NCI-H2227 treated with DMSO at 0.1 percent for 48 hours (cell line): ENCODE data around the gene PIP5KL1.

ENCODE experiments used
- DNase-seq: peaks from one replicate; lab custom pipeline; 2025; lab: John Stamatoyannopoulos, UW

PIP5KL1 gene, protein sequence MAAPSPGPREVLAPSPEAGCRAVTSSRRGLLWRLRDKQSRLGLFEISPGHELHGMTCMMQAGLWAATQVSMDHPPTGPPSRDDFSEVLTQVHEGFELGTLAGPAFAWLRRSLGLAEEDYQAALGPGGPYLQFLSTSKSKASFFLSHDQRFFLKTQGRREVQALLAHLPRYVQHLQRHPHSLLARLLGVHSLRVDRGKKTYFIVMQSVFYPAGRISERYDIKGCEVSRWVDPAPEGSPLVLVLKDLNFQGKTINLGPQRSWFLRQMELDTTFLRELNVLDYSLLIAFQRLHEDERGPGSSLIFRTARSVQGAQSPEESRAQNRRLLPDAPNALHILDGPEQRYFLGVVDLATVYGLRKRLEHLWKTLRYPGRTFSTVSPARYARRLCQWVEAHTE

DNA sequence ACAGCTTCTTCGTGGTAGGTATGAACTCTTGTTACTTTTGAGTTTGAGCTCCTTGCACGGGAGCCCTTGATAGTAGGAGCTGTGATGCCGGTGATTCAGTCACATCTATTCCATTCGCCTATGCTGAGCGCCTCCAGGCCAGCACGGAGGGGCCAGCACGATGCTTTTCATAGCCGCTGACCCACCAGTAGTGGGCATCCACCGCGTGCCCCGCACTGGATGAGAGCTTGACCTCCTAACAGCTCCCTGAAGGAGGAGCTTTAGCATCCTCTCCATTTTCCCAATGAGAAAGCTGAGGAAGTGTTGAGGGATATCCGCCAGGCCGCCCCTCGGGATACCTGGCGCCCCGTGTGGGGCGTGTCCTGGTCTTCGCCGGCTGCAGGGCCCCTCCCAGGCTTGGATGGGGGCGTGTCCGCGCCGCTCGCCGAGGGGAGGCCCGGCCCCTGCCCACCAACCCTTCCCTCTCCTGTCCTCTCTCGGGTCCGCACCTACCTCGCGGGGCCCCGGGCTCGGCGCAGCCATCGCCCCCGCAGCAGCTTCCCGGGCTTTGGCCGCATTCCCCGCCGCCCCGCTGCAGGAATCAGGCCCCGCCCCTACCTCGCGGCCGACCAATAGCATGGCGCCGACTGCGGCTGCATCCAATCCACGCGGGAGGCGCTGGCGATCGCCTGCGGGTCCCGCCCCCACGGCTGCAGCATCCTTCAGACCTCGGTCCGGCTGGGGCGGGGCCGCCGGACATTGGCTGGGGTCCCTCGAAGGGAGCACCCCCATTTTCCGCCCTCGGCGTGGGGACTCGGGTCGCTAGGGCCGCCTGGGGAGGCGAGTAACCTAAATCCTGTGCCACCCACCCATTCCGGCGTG, at the start of gene PIP5KL1:
Gene PIP5KL1, minus strand, starts transcription at position 547 of the 861 bp plus-strand sequence. Its CDS starts 25 bp downstream, at position 522.
- DNase-seq: peak; percentile 65

DNA sequence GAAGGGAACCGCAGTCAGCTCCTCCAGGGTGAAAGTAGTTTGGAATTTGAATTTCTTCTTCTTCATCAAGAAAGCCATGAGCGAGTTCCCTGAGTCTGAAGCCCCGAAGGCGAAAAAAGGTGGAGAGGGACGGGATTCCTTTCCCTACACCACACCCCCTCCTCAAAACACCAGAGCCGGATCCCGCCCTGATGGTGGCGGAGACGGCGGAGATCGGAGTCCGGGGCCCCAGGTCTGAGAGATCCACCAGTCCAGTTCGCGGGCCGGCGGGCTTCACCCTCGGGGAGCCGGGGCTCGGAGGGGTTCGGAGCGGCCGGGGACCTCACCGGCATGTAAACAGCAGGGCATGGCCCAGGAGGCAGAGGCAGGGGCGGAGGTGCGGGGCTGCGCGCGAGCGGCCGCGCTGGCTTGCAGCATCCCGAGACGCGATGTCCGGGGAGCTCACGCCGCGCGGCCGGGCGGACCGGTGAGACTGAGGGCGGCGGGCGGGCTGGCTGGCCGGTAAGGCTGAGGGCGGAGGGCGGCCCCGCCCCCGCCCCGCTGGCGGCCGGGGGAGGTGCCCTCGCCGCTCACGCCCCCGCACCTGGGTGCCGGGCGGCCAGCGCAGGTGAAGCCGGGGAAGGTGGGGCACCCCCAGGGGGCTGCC, 49.6 kb upstream of the PIP5KL1 start:
- no peak for DNase-seq

DNA sequence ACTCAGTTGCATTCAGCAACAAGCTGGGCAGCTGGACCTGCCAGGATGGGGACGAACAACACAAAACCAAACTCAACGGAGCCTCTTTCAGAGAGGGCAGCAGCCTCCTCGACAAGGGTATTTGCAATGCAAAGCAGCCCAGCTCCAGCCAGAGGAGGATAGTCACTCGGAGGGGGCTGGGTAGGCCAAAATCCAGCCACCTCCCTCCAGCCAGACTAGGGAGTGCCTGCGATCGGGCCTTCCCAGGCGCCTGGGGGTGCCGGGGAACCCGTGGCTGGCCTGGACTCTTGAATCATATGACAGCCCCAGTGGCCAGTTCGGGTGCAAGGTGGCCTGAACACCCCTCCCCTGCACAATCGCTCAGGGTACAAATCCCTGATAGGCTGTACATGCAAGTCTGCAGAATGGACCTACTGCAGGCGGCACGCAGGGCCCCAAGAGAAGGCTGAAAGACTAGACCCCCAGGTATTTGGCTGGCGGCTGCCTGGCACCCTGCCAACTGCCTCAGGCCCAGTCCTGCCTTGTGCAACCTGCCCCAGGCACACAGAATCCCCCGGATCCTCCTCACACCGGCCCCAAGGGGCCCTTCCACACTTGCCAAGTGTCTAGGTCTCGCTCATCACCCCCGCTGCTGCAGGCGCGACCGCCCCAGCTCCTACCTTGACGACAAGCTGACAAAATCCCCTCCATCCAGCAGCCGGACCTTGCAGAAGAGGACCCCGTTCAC, 48.9 kb upstream of the PIP5KL1 start:
- DNase-seq: peak; percentile 17

DNA sequence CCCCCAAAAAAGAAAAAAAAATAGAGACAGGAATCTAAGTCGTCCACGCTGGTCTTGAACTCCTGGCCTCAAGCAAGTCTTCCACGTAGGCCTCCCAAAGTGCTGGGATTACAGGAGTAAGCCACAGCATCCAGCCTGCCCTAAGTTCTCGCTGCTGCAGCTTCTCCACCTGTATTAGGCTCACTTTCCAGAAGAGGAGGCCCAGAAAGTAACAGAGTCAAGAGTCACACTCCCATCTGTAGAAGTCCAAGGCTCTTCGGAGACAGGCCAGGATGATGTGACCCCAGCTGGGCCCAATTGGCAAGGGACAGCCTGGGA, 48.4 kb upstream of the PIP5KL1 start:
- no peak for DNase-seq

DNA sequence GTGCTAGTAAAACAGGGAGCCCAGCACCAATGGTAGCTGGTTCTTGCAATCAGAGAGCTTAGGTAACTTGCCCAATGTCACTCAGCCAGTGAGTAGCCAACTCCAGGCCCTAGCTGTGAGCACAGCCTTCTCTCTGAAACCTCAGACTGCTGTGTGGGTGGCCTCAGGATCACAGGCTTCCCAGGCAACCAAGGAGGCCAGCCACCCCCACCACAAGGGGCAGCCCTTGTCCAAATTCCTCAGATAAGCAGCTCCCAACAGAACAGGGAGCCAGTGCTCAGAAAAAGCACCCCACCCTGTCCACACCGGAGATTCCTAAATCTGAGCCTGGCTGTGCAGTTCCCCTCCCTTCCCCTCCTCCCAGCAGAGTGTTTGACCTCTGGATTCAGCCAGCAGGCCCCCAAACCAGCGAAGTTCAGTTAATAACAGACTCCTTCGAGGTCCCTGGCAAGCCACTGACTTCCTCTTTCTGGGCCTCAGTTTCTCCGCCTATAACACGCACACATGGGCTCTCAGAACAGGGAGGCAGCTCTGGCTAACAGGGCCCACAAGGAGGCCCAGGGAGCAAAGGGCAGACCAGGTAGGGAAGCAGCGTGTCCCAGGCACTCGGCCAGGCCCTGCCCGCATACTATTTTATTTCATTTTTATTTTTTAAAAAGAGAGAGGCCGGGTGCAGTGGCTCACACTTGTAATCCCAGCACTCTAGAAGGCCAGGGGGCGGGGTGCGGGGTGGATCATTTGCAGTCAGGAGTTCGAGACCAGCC, 47.5 kb upstream of the PIP5KL1 start:
- no peak for DNase-seq

DNA sequence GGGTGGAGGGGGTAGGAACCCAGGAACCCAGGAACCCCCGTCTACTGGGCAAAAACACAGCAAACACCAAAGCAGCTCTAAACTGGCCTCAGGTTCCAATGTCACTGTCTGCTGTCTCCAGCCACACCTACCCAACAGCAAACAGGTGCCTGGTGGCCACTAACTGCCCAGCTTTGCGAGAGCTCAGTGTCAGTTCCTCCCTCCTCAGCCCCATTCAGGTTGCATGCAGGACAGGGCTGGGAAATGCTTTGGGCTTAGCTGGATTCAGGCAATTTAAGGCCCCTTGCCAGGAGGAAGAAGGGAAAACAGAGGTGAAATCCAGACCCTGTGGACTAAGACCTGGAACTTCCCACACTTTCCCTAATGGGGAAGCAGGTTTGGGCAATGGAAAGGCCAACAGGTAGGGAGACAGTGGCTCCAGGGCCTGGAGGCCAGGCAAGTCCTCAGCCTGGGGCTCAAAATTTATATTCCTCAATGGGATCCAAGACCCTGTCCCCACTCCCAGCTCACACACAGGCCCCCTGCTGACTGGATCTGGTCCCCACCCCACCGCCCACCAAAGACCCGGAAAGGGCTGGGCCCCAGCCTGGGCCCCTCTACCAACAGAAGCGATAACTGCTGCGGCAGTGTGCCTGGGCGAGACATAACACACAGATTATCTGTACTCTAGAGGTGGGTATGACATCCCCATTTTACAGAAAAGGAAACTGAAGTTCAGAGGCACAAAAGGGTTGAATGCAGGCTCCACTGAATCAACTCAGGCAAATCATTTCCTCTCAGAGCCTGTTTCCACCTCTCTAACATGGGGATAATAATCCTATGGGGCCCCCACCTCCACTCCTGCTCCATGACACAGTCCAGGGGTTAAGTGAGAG, 46.7 kb upstream of the PIP5KL1 start:
- DNase-seq: no peak

DNA sequence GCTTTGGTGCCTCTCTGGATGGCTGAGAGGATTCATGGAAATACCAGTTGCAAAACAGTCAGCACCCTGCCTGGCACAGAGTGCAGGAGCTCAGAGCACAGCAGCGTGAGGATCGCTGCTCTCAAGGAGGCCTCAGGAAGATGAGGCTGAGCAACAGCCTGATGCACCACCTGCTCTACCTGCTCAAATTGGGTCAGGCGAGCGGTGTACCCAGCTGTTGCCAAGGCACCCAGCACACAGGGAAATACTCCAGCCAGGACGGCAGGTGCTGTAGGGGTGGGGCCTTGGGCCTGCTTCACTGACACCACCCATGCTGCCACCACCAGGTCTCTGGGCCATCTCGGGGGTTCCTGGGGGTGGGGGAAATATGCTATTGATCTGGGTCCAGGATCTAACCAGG, 45.9 kb upstream of the PIP5KL1 start:
- DNase-seq: no peak

DNA sequence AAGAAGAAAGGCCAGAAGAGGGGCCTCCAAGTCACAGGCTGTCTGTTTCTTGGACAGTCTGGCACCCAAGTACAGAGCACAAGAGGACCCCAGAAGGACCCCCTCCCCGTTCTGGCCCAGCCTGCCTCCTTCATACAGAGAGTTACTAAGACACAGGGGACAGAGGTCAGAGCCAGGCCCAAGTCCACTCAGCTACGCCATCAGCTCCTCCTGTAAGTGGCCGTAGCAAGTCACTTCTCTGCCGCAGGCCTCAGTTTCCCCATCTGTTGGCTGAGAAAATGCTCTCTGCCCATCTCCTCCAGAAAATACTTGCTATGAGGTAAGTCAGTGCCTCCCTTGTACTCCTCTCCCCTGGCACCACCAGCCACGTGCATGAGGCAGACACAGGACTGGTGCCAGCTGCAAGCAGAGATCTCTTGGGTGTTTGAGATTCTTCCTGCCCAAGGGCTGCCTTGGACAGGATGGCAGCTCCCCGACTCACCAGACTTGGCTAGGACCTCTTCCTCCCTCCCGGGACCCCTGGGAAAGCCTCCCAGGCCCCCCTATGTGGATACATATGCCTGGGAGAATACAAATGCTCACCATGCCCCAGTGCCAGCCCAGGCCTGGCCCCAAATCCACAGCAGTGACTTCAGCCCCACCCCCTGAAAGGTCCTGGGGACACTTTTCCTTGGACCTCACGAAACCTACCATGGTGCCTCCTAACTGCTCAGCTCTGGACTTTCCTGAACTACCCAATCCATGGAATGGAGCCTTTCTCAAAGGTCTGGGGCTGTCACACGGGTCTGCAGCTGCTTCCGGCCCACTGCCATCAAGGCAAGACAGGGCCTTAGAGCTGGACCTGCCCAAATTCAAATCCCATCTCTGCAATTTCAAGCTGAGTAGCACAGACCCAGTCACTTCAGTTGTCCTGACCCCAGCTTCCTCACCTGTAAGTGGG, 45.1 kb upstream of the PIP5KL1 start:
- no peak for DNase-seq

DNA sequence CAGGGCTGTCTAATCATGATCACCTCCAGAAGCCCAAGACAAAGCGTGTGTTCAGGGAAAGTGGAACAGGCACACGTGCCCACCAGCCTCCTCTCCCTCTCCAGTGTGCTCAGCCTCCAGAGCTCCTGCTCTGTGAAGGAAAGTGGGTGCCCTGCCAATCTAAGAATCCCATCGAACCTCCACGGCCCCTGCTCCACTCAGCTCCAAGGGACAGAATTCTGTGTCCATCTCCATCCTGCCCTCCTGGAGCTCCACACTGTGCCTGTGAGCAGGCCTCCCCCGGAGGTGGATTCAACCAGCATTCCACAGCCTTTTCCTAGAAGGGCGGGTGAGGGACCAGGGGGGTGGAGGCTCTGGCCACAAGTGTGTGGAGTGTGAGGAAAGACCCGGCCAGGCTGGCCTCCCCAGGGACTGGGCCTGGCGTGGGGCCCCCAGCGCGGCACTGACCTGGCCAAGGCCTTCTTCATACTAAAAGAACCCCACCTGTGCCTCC, 44.2 kb upstream of the PIP5KL1 start:
- no peak for DNase-seq

DNA sequence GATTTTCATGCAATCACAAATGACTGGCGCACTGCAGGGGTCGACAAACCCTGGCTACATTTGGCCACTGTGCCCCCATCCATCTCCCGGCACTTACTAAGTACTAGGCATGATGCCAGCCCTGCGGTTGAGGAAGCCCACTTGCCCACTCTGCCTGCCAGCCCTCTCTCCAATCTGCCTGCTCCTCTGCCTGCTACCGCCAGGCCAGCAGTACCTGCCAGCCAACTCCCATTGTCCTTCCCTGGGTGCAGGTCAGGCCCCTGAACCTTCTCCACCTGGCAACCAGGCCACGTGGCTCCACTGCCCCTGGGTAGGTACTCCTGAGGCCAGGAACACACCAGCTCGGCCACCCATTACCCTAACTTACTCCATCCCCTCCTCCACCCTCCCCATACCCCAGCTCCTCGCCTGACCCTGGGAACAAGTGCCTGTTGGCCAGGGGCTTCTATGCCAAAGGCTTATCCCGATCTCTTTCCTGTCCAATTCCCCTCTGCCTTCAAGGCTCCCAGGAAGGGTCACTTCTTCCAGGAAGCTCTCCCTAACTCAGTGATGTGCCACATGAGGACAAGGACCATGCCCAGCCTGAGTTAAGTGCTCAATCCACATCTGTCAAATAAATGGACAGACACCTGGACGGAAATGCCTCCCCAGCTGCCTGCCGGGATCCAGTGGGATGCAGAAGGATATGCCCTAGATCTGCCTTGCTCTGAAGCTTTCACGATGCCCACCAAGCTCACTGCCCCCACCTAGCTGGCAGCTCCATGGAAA, 43.6 kb upstream of the PIP5KL1 start:
- no peak for DNase-seq

DNA sequence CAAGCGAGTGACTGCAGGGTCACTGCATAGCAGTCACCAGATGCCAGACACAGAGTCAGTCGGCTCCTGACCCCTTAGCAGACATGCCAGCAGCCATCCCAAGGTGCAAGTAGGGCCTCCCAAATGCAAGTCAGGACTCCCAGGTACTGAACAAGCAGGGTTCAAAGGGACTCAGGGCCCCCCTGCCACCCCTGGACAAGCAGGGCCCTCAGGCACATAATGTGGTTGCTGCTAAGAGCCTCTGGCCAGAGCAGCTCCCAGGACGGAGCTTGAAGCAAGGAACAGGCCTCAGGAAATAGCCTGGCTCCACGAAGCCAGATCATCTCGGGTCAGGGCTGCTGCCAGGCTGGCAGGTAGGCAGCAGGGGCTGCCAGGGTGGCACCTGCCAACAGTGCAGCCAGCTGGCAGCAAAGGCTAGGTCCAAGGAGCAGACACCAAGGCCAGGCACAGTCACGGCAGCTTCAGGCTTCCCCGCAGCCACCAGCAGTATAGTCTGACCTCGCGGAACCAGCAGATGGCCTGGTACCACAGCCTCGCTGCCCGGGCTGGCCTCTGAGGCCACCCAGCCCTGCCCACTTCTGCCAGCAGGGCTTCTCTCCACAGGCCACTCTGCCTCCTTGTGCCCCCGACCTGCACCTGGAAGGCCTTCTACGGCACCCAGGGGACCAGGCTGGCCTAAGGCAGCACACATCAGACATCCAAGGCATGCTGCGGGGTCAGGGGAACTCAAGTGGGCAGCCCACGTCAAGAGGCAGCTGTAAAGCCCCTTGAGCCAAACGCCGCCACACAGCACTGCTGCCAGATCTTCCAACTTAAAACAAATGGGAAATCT, 42.8 kb upstream of the PIP5KL1 start:
- DNase-seq: no peak

DNA sequence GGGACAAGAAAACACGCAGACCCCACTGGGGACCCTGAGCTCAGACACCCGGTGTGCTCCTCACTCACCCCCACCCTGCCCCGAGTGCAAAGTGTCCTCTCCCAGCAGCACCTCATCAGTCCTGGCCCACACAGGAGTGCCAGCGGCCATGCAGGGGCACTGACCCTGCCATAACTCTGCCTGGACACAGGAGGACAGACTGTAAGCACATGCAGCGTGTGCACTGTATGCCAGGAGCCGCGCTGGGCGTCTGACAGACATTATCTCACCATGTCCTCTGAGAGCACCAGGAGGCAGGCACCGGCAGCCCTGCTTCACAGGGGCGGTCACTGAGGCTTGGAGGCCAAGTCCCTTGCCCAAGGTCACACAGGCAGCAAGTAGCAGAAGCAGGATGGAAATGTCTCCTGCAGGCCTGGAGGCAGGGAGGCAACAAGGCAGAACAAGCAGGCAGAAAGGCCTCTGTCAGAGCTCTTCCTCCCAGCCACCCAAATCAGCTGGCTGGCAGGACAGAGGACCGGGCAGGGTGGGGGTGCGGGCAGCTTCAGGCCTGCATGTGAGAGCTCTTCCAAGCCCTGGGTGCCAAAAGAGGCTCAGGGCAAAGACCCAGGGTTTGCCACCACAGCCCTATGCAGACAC, 41.8 kb upstream of the PIP5KL1 start:
- no peak for DNase-seq

DNA sequence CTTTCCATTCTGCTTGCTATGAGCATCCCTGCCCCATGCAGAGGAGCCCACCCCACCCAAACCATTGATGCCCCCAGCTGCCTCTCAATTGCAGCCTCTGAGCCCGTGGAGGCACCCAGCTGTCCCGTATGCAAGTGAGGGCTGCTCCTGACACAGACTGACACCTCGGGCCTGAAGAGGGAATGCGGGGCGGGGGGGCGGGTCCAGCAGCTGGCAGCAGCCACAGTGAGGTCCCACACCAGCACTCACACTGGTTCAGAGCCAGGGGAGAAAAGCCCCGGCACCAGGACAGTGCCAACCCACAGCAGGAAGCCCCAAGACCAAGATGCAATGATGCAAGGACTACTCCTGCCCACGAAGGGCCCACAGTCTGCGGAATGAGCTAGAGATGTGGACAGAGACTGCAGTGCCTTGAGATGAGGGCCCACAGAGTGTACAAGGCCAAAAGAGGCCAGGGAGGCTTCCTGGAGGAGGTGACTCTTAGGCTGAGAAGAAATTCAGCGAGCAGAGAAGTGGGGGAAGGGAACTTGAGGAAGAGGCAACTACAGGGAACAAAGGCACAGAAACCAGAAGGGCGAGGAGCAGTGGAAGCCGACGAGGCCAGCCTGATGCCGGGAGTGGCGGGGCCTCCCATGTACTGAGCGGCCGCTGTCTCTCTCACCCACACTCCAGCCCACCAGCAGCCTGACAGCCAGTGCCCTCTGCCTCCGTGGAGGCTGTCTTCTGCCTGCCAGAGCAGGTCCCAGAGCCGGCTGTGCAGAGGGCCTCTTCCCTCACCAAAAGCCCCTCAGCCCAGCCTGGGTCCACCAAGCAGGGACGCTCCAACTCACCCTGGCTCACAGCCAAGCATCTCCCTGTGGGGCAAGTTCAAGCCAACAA, 41.0 kb upstream of the PIP5KL1 start:
- no peak for DNase-seq

DNA sequence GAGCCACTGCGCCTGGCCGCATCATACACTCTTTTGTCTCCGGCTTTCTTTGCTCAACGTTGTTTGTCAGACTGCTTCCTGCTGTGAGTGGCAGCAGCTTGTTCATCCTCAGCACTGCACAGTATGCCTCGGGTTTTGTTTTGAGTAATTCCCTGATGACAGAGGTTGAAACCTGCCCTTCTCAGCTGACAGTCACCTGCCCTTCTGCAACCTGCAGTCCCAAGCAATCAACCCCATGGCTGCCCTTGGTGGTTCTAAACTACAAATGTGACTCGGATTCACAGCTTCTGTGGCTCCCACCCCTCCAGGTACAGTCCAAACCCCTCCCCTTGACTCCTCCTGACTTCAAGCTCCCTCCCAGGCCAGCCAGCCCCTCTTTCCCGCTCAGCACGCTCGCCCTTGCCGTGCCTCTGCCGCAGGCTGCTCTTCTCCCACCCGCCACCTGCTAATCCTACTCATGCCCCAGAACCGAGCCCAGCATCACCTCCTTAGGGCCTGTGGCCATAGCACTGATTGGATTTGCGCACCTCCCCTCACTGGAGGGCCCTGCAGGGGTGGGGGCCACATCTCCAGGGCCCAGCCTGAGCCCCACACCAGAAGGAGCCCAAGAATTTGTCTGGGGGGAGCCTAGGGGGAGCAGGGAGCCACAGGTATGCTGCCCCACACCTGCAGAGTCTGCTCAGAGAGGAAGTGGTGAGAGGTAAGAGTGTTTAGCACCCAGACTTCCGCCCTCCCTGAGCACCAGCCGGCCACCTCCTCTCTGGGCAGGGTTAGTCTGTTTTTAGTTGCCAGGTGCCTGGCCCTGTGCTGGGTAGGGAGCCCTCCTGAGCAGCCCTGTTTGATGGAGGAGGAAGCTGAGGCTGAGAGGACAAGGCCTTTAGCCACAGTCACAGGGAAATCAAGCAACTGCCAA, 40.1 kb upstream of the PIP5KL1 start:
- no peak for DNase-seq
